HG03520 (cell line): ENCODE data around the gene COX5B.
"Not testable (repeated sequence)": the region's sequence is repeated elsewhere in the genome, so short reads cannot be mapped to it uniquely, and the experiment has no call there.

ENCODE experiments used
- ATAC-seq: cut with Tn5 transposase; IDR thresholded peaks from one replicate; pipeline ENCODE4 v1.9.1; 2021; ENCODE audit warnings: mild to moderate bottlenecking, moderate library complexity; ENCODE audit not compliant: unreplicated experiment

Gene COX5B

GRCh38 chr2:97645695-97646629, at the start of gene COX5B:
Gene COX5B, plus strand, starts transcription at chr2:97646062. Its CDS starts 25 bp downstream, at chr2:97646087.
- ATAC-seq = peak; percentile 95

DNA sequence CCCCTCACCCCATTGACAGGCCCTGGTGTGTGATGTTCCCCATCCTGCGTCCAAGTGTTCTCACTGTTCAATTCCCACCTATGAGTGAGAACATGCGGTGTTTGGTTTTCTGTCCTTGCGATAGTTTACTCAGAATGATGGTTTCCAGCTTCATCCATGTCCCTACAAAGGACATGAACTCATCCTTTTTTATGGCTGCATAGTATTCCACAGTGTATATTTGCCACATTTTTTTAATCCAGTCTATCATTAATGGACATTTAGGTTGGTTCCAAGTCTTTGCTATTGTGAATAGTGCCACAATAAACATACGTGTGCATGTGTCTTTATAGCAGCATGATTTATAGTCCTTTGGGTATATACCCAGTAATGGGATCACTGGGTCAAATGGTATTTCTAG, 49.7 kb upstream of the COX5B start:
- not testable (repeated sequence) for ATAC-seq

DNA sequence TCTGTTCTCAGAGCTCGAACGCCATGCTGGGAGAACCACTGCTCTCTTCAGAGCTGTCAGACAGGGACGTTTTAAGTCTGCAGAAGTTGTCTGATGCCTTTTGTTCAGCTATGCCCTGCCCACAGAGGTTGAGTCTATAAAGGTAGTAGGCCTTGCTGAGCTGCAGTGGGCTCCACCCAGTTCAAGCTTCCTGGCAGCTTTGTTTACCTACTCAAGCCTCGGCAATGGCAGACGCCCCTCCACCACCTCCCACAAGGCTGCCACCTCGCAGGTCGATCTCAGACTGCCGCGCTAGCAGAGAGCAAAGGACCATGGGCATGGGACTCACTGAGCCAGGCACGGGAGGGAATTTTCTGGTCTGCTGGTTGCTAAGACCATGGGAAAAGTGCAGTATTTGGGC, 44.3 kb upstream of the COX5B start:
- ATAC-seq = not testable (repeated sequence)

DNA sequence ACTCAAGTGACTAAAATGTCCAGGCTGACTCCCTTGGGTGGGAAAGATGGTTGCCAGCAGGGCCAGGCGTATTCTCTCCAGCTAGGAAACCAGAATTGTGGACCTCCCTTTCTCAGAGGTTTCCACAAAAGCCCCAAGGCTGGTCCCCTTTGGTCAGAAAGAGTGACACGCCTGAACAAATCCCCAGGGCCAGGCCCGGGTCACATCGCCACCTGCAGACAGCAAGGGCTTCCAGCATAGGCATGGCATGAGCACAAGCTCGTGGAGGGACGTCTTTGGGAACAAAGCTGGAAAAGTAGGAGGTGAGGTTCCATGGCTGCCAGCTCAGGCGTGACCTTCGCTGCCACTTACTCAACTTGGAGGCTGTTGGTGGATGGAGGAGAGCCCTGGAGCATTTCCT, 40.8 kb upstream of the COX5B start:
- not testable (repeated sequence) for ATAC-seq

GRCh38 chr2:97605524-97606339, 40.1 kb upstream of the COX5B start:
- not testable (repeated sequence) for ATAC-seq

GRCh38 chr2:97608745-97609144, 37.1 kb upstream of the COX5B start:
- not testable (repeated sequence) for ATAC-seq

GRCh38 chr2:97611895-97612294, 34.0 kb upstream of the COX5B start:
- ATAC-seq = not testable (repeated sequence)

DNA sequence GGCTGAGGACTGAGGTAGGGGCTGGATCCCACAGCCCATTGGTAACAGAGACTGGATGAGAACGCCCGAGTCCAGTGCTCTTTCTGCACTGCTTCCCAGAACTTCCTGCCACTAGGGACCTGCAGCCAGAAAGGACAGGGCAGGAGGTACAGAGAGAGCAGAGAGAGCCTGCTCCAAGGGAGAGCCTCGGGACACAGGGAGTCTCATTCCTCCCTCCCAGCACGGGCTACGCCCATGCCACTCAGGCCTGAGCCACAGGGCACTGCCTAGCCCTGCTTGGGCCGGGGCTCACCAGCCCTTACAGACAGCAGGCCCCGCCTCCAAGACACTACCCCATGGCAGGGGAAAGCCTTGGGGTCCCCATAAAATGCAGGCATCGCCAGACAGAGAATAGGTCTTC, 30.1 kb upstream of the COX5B start:
- not testable (repeated sequence) for ATAC-seq

DNA sequence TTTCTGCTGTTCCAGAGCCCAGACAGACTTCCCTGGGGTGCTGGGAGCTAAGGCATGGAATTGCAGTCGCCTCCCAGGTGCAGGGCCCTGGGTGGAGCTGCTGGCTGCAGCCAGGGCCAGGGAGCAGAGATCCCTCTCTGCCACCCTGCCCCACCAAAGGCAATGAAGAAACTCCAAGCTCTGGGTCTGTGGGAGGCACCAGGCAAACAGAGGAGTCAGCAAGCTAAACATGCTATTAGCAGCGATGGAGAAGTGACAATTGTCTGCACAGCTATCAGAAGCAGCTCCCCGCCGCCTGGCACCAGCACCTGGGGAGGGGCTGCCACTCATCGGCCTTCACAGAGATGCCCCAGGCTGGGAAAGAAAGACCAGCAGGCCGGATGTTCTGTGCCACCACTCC, 28.0 kb upstream of the COX5B start:
- ATAC-seq = no peak

GRCh38 chr2:97618939-97619827, 26.7 kb upstream of the COX5B start:
- not testable (repeated sequence) for ATAC-seq

DNA sequence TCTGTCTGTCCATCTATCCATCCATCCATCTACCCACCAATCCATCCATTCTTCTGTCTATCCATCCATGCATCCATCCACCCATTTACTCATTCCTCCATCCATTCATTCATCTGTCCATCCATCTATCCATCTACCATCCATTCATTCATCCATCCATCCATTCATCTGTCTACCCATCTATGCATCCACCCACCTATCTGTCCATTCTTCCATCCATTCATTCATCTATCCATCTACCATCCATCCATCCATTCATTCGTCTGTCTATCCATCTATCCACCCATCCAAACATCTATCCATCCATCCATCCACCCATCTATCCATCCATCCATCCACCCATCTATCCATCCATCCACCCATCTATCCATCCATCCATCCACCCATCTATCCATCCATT, 25.4 kb upstream of the COX5B start:
- not testable (repeated sequence) for ATAC-seq

GRCh38 chr2:97622976-97623375, 22.9 kb upstream of the COX5B start:
- not testable (repeated sequence) for ATAC-seq

GRCh38 chr2:97625354-97626048, 20.4 kb upstream of the COX5B start:
- ATAC-seq = not testable (repeated sequence)

DNA sequence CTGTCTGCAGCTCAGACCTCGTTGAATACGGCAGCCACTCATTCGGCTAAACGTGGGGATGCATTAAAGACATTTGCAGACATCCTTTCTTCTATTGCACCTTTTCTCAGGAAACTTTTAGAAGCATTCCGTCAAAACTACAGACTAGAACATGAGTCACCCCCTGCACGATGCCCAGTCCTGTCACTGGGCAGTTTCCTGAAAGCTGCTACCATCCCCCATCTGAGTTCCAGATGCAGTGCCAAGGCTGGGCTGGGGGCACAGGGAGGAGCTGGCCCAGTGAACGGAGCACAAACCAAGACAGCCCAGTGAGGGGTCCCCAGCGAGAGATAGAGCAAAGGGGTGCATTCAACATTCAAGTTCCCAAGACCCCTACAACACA, 19.8 kb upstream of the COX5B start:
- ATAC-seq = not testable (repeated sequence)

DNA sequence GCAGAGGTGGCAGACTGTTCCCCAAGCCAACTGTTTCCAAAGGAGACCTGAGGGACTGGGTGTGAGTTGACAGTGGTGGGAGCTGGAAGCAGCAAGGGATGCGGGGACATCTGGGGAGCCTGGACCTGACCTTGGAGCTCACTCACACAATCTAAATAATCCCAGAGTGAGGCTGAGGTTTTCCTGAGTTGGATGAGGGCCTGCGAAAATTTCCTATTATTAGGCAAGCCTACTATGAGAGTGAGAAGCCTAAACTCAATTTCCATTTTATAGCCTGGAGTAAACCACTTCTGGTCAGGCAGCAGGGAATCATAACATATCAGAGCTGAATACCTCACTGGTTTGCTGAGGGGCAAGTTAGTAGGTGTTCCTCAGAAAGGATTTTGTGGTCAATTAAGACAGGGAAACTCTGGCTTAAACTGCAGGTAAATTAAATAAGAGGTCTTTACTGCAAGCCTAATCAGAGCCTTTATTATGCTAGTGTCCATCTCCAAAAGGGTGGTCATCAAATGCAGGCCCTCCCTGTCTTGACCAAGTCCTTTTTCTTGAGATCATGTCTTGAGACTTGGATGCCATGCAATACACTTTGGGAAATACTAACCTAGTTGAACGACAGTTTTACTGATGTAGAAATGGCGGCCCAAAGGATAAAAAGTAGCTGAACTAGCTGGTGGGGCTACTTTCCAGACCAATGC, 1.7 kb upstream of the COX5B start:
- ATAC-seq = no peak

GRCh38 chr2:97645112-97645694, 659 bp upstream of the COX5B start:
- peak; percentile 23 for ATAC-seq

- no peak for ATAC-seq
Measured at GRCh38 chr2:97646977-97647376, 1.1 kb downstream of the COX5B start.

- no peak for ATAC-seq
Measured at GRCh38 chr2:97651114-97651513, 5.3 kb downstream of the COX5B start.

DNA sequence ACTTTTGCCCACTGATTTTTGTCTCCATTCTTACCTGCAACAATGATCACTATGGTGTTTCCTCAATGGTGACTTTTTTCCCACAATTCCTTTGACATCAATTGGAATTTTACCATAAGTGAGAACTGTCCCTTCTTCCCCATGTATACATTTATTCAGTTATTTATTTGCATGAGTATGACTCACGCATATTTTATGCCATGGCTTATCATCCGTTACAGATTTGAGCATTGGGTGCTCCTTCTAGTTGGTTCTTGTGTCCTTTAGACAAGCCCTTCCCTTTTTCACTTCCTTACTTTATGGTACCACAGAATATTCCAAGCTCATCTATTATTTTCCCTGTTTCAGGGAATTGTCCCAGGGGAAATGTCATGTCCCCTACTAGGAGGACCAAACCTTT, 7.6 kb downstream of the COX5B start:
- no peak for ATAC-seq
